ENCODE results near the gene DNAJC10.
"Not testable (repeated sequence)": the region's sequence is repeated elsewhere in the genome, so short reads cannot be mapped to it uniquely, and the experiment has no call there.

Gene DNAJC10, protein sequence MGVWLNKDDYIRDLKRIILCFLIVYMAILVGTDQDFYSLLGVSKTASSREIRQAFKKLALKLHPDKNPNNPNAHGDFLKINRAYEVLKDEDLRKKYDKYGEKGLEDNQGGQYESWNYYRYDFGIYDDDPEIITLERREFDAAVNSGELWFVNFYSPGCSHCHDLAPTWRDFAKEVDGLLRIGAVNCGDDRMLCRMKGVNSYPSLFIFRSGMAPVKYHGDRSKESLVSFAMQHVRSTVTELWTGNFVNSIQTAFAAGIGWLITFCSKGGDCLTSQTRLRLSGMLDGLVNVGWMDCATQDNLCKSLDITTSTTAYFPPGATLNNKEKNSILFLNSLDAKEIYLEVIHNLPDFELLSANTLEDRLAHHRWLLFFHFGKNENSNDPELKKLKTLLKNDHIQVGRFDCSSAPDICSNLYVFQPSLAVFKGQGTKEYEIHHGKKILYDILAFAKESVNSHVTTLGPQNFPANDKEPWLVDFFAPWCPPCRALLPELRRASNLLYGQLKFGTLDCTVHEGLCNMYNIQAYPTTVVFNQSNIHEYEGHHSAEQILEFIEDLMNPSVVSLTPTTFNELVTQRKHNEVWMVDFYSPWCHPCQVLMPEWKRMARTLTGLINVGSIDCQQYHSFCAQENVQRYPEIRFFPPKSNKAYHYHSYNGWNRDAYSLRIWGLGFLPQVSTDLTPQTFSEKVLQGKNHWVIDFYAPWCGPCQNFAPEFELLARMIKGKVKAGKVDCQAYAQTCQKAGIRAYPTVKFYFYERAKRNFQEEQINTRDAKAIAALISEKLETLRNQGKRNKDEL

DNA sequence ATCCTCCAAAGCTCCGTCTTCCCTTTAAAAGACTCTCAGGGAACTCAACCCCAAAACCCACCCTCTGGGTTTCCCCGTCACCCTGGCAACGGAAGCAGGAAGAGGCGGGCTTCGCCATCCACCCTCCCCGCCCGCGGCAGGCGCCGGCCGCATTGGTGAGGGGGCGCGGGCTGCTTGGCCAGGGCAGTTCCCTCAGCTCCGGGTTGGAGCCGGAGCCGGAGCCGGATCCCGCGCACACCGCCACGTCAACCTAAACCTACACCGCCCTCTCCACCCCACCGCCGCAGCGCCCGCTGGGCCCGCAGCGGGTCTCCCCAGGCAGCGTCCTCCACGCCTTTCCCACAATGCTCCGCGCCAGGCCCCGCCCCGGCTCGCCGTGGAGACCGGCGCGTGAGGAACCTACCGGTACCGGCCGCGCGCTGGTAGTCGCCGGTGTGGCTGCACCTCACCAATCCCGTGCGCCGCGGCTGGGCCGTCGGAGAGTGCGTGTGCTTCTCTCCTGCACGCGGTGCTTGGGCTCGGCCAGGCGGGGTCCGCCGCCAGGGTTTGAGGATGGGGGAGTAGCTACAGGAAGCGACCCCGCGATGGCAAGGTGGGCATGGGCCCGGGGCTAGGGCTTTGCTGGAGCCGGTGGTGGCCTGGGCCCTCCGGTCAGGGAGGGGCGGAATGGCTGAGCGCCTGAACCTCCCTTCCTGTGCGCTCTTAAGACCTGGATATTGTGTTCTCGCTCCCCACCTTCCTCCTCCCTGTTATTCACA lies at the start of gene DNAJC10:
TSS of gene DNAJC10 (plus strand) at position 366 of the 758 bp plus-strand sequence. CDS start 1,830 bp downstream, outside the sequence.
- DNase-seq (ENCODE audit: low spot score), result peak; percentile 84

DNA sequence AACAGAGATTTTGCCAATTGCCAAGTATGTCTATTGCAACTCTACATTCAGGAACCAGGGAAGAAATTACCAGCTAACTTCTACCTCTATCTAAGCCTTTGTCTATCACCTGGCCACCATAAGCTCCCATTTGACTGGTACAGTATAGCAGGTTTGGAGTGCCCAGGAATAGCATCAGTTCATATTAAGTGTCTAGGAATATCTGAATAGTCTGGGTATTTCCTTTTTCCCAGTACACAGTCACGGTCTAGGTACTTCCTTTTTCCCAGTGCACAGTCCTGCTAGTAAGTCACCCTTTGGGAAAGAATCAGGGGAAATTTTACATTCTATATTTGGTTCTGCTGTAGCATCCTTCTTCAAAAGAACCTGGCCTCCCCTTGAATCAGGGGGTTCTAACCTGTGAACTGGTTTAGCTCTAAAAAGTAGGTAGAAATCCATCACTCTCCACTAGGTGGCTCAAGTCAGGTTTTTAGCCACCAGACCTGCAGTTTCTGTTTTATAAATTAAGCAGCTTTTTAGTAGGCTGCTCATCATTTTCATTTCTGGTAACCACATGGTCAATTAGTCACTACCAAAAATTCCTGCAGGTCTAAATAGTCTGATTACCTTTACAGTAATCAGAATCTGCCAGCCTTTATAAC lies 49.3 kb upstream of the DNAJC10 start:
- DNase-seq (ENCODE audit: low spot score), result peak; percentile 30

DNA sequence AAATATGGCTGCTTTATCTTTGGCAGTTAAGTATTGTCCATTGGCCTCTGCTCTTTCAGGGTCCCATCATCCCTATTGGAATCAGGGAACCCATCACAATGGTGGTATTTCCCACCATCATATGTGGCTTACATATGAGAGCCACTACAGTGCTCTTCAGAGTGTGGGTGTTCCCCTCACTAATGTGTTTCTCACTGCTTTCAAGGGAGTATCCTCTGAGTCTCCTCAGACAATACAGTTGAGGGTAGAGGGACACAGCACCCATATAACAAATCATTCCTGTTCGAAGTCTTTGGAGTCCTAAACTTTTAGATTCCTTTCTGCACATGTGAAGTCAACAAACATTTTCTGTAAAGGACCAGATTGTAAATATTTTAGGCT lies 48.8 kb upstream of the DNAJC10 start:
- DNase-seq (ENCODE audit: low spot score), result no peak

DNA sequence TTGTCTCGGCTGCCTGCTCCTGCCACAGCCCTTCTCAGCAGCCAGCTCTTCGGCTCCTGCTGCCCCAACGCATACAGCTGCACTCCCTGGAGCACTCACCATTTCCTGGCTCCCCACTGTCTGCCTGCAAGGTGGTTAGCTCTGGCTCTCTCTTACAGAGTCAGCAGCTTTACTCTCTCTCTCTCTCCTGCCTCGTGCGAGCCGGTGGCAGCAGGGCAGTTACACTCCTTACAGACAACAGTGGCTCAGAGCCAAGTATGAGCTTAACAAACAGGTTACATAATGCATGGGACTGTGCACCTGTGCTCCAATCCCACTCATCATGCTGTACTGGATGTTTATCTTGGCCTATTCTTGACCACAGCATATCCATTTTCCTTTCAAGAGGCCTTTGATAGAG lies 47.4 kb upstream of the DNAJC10 start:
- DNase-seq (ENCODE audit: low spot score), result no peak

DNA sequence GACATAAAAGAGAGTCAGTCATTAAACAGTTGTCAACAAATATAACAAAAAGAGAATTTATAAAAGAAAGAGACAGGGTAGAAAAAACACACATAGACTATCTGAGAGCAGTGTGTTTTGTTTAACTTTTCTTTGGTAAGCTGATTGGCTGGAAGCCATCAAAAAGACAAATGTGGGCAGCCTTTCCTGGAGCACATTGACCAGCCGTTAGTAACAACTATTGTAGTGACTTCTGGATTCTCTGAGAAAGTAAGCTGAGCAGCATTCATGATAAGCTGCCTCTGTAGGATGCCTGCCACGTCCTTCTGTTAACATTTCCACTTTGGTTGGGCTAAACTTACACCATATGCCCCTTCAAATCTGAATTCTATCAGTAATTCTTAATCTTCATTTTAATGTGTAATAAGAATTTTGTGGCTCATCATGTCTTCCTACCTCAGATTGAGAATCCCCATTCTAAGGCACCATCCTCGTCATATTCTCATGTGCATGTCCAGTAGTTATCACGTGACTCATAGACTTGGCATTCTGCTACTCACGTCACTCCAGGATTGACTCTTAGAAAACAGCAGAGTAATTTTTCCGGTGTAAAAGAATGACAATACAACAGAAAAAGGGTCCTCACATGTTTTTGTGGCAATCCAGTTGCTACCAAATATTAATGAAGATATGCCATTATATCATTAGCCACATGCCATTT lies 43.4 kb upstream of the DNAJC10 start:
- no peak for DNase-seq (ENCODE audit: low spot score)

DNA sequence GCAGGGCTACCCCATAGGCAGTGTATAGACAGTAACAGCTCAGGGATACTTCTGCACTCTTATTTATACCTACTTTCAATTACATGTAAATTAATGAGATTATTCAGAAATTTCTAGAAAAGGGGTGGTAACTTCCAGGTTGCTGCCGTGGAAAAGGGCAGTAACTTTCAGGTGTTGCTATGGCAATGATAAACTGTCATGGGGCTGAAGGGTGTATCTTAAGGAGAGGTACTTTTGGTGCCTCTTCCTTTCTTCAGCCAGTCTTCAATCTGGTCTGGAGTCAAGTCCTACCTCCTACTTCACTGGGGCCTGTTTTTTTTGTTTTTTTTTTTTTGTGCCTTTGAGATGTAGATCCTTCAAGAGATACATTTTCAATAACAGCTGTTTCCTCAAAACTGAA lies 35.2 kb upstream of the DNAJC10 start:
- DNase-seq (ENCODE audit: low spot score), result no peak

DNA sequence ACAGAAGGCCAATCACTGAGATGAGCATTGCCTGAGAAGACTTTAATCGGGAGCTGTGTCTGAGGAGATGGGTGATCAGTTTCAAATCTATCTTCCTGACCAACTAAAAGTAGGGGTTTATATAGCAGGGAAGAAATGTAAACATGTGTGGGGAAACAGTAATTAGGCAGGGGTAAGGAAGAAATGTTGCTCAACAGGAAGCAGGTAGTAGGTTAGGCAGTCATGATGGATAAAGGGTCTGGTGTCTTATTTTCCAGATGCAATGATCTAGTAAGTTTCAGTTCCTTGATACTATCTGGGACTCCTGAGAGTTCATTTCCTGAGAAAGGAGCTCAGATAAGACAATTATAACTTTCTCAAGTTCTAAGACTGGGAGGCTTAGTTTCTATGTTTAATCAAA lies 33.8 kb upstream of the DNAJC10 start:
- DNase-seq (ENCODE audit: low spot score), result no peak

DNA sequence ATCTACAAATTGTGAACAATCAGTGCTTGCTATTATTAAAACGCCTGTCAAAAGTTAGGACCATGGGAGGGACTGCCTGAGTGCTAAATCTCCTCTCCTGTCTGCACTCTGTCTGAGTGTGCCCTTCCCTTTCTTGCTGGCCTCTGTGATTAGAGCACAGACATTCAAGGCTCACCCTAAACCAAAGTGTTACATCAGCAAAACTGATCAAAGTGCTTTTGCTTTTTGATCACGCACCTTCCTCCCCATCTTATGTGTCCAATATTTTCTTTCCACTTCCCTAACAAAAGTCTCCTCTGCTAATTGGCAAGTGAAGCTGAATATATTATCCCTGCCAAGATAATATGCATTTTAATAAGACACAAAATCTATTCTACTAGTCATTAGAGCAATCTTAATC lies 30.5 kb upstream of the DNAJC10 start:
- no peak for DNase-seq (ENCODE audit: low spot score)

DNA sequence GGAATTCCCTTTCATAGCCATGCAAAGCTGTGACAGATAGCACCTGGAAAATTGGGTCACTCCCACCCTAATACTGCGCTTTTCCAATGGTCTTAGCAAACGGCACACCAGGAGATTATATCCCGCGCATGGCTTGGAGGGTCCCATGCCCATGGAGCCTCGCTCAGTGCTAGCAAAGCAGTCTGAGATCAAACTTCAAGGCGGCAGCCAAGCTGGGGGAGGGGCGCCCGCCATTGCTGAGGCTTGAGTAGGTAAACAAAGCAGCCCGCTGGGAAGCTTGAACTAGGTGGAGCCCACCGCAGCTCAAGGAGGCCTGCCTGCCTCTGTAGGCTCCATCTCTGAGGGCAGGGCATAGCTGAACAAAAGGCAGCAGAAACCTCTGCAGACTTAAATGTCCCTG lies 29.3 kb upstream of the DNAJC10 start:
- DNase-seq (ENCODE audit: low spot score), result not testable (repeated sequence)

DNA sequence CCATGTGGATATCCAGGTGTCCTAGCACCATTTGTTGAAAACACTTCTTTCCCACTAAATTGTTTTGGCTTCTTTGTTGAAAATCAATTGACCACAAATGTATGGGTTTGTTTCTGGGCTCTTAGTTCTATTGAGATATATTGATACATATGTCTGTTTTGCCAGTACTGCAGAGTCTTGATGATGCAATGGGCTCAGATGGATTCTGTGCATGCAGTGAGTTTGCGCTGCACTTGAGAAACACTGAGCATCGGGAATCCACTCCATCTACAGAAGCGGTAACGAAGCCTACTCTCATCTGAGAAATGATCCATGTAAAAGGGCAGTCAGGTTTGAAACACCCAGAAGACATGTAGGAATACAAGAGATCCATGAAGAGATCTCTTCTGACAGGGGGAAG lies 21.9 kb upstream of the DNAJC10 start:
- no peak for DNase-seq (ENCODE audit: low spot score)

DNA sequence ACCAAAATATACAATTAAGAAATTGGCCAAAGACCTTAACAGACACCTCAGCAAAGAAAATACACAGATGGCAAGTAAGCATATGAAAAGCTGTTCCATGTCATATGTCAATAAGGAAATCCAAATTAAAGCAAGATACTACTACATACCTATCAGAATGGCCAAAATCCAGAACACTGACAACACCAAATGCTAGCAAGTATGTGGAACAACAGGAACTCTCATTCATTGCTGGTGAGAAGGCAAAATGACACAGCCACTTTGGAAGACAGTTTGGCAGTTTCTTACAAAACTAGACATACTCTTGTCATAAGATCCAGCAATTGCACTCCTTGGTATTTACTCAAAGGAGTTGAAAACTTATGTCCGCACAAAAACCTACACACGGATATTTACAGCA lies 20.3 kb upstream of the DNAJC10 start:
- DNase-seq (ENCODE audit: low spot score), result no peak

DNA sequence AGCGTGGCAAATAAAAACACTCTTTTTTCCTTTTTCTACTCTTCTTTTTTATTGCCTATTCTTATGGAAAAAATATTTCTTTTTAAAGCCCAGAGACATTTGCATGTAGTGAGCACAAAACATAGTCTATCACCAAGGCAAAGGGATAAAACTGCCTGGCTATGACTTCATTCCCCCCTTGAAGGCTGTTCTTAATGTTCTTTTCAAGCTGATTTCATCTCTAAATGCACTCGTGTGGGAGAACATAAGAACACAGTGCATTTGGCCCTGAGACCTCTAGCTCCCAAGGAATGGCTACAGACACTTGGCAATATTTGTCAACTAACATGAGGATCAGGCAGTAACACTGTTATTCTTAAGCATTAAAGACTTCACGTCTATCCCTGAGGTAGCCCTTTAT lies 17.4 kb upstream of the DNAJC10 start:
- DNase-seq (ENCODE audit: low spot score), result no peak

DNA sequence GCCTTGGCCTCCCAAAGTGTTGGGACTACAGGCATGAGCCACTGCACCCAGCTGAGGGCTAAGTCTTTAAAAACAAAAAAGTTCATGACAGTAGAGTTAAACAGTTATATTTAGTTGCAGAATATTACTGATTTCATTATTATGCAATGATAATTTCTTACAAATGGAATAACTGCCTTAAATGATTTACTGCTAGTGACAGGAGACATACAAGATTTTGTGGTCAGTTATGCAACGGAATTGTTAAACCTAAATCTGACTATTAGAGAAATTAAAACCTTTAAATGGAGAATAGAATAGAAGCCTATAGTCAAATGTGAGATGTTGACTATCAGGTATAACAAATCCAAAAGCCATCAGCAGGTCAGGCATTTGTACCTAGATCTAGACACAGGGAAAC lies 10.3 kb upstream of the DNAJC10 start:
- no peak for DNase-seq (ENCODE audit: low spot score)

DNA sequence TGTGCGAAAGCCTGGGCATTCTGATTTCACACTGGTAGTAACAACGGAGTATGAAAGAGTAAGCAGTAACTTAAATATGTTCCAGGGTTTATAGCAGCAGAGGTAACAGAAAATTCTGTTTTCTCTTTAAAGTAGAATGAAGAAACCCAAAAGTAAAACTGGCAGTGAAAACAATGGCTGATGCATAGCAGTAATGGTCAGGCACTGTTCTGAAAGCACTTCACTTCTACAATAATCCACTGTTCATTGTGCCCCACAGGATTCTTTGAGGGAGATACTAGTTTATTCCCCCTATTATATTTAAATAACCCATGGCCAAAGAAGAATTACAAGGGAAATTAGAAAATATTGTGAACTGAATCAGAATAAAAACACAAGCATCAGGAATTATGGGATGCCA lies 9.3 kb upstream of the DNAJC10 start:
- no peak for DNase-seq (ENCODE audit: low spot score)

DNA sequence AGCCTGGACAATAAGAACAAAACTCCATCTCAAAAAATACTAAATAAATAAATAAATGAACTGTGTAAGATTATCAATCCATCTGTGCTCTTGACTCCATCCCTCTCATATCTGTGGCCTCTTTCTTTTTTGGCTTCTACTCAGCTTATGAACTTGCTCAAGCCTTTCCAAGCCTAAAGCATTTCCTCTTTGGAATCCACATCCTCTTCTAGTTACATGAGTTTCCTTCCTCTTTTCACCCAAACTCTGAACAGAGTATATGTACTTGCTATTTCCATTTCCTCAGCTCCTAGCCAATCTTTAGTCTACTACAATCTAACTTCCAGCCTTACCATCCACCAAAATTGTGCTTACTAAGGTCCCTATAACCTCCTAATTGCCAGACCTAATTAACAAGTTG lies 2.5 kb upstream of the DNAJC10 start:
- no peak for DNase-seq (ENCODE audit: low spot score)

DNA sequence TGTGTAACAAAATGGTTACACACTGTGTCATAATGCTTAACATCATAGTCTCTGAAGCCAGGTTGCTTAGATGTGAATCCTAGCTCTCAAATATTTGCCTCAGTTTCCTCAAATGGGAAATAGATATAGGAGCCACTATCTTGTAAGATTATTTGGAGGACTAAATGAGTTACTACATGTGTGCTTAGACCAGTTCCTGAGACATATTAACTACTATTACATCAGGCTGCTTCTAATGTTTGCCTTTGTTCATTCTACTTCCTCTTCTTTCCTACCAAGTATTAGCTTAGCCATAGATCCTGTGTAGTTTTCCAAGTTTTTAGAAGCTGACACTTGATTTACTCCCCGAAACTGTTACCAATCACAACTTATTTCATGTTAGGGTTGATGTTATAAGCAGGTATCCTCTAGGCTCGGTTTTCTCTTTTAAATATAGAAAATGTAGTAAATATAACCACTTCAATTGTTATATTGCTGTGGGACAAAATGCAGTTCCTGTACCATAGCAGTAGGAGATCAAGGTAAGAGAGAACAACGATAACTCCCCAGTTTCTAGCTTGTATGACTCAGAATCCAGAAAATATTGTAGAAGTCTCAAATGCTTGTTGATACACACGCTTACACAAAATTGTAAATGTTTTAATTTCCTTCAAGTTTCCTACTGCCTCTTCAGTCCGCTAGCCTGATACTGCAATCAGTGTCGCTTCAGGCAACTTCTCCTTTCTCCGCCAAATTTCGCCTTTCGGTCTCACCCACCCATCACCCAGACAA lies 751 bp upstream of the DNAJC10 start:
- DNase-seq (ENCODE audit: low spot score), result no peak

DNA sequence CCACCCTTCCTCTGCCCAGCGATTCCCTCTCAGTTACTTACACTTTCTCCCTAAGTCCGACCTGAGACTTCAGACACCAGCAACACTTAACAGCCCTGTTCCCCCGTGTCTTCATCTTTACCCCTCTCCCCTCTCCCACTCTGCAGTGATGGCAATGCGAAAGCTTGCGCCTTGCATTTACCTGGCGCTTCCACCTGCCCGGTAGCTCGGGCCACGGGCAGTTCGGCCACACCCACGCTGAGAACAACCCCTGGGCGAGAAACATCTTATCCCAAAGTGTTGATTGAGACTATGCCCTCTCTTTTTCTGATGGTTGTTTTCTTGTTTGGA lies 558 bp downstream of the DNAJC10 start:
- DNase-seq (ENCODE audit: low spot score), result peak; percentile 8

DNA sequence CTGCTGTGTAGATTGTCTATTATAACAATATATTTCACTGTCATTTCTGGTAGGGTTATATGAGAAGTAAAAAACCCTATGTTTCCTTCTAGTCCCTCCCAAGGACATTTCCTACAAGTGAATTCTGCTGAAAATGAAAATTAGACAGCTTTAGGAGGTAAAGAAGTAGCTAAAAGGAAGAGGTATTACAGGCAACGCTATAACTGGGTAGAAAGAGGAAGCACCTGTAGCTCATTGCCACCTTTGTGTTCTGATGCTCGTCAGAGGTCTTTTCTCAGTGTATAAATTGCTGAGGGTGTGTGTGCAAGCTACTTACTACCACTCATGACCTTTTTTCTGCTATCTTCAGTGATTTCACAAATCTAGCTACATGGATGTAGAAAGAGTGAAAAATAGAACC lies 1.4 kb downstream of the DNAJC10 start:
- DNase-seq (ENCODE audit: low spot score), result no peak

DNA sequence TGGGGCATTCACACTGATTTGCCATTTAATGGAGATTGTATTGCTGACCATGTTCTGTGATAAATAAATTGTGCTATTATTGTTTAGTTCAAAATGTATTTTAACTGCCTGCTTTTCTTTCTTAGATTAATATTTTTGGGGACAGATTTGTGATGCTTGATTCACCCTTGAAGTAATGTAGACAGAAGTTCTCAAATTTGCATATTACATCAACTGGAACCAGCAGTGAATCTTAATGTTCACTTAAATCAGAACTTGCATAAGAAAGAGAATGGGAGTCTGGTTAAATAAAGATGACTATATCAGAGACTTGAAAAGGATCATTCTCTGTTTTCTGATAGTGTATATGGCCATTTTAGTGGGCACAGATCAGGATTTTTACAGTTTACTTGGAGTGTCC lies 1.8 kb downstream of the DNAJC10 start:
- DNase-seq (ENCODE audit: low spot score), result no peak

DNA sequence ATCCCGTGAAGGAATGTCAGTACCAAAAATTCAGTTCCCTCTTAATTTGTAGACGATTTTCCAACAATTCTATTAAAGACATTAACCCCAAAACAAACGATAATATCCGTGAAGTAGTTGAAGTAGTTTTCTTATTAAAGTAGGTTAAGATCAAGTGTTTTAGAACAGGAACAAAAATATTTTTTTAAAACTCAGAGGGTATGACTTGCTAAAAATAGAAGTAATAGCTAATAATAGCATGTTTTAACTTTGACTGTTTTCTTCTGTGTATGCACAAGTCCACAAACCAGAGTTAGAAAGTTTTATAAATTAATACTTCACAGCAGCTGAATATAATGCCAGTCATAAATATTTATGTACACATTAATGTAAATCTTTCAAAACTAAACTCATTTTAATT lies 2.4 kb downstream of the DNAJC10 start:
- DNase-seq (ENCODE audit: low spot score), result no peak

DNA sequence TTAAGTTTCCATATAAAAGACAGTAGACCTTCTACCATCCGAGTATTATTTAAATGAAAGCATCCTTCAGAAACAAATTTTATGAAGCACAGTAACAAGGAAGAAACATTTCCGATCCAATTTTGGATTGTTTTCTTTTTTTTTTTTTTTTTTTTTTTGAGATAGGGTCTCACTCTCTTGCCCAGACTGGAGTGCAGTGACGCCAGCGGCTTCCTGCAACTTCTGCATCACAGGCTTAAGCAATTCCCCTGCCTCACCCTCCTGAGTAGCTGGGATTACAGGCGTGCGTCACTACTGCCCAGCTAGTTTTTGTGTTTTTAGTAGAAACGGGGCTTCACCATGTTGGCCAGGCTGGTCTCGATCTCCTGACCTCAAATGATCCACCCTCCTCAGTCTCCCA lies 3.1 kb downstream of the DNAJC10 start:
- DNase-seq (ENCODE audit: low spot score), result not testable (repeated sequence)
